GM20431 (cell line): ENCODE results near the gene MRPS5.

Experiments used
- in situ Hi-C: fragments of 300-500 bp; cut with MseI, MboI; formaldehyde crosslinking; loops from one replicate; pipeline ENCODE4 v1.15.0; 2020; ENCODE audit warnings: low sequenced_read_pairs; ENCODE audit not compliant: unreplicated experiment

Gene MRPS5

DNA sequence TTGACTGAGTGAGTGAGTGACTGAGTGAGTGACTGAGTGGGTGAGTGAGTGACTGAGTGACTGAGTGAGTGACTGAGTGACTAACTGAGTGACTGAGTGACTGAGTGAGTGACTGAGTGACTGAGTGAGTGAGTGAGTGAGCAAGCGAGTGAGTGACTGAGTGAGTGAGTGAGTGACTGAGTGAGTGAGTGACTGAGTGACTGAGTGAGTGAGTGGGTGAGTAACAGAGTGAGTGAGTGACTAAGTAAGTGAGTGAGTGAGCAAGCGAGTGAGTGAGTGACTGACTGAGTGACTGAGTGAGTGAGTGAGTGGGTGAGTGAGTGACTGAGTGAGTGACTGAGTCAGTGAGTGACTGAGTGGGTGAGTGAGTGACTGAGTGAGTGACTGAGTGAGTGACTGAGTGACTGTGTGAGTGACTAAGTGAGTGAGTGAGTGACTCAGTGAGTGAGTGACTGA lies 84.2 kb downstream of the MRPS5 start:
- in situ Hi-C loops = no loop called here

DNA sequence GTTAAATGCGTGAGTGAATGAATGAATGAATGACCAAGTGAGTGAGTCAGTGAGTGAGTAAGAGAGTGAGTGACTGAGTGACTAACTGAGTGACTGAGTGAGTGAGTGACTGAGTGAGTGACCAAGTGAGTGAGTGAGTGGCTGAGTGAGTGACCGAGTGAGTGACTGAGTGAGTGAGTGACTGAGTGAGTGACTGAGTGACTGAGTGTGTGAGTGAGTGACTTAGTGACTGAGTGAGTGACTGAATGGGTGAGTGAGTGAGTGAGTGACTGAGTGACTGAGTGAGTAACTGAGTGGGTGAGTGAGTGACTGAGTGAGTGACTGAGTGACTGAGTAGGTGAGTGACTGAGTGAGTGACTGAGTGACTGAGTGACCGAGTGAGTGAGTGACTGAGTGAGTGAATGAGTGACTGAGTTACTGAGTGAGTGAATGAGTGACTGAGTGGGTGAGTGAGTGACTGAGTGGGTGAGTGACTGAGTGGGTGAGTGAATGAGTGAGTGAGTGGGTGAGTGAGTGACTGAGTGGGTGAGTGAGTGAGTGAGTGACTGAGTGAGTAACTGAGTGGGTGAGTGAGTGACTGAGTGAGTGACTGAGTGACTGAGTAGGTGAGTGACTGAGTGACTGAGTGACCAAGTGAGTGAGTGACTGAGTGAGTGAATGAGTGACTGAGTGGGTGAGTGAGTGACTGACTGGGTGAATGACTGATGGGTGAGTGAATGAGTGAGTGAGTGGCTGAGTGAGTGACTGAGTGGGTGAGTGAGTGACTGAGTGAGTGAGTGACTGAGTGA lies 84.8 kb downstream of the MRPS5 start:
- in situ Hi-C loops = no loop called here
